HUES48 (cell line): Measurements from ENCODE around the gene STXBP4.

Experiments
- H3K27ac ChIP-seq: one replicate; pipeline ENCODE4 v1.7.0; 2013; ENCODE audit warnings: low read depth, low read length, inconsistent platforms
- H3K27me3 ChIP-seq: 2 replicates; pipeline ENCODE4 v1.6.1; 2013; ENCODE audit warnings: mild to moderate bottlenecking, low read length; ENCODE audit not compliant: control insufficient read depth, insufficient read depth
- H3K36me3 ChIP-seq: 2 replicates; pipeline ENCODE4 v1.6.1; 2013; ENCODE audit warnings: low read length; ENCODE audit not compliant: control insufficient read depth, insufficient read depth
- H3K4me1 ChIP-seq: 2 replicates; pipeline ENCODE4 v1.6.1; 2013; ENCODE audit warnings: mild to moderate bottlenecking, low read length; ENCODE audit not compliant: control insufficient read depth, insufficient read depth
- H3K4me3 ChIP-seq: 2 replicates; pipeline ENCODE4 v1.5.1; 2013; ENCODE audit warnings: mild to moderate bottlenecking, low read depth, low read length
- H3K9ac ChIP-seq: 2 replicates; pipeline ENCODE4 v1.6.1; 2013; ENCODE audit warnings: mild to moderate bottlenecking, low read depth, low read length, moderate library complexity
- H3K9me3 ChIP-seq: 2 replicates; pipeline ENCODE4 v1.6.1; 2013; ENCODE audit warnings: low read length; ENCODE audit not compliant: control insufficient read depth, insufficient read depth

STXBP4 gene

GRCh38 chr17:54944796-54945195 lies 23.8 kb upstream of the STXBP4 start:
- H3K4me3 ChIP-seq = no peak overlapping the region
- H3K9me3 ChIP-seq = no peaks in the 10 kb centered on the region
- peaks cover 78% of the 10 kb centered on the region for H3K36me3 ChIP-seq
- no peak overlapping the region for H3K27ac ChIP-seq
- H3K9ac ChIP-seq = no peak overlapping the region
- H3K4me1 ChIP-seq = no peaks in the 10 kb centered on the region
- H3K27me3 ChIP-seq = no peaks in the 10 kb centered on the region

GRCh38 chr17:54945231-54945630 lies 23.3 kb upstream of the STXBP4 start:
- Histone ChIP-seq H3K9me3 (no peaks in the 10 kb centered on the region), H3K36me3 (peaks cover 78% of the 10 kb centered on the region), H3K4me3 (no peak overlapping the region), H3K27me3 (no peaks in the 10 kb centered on the region), H3K27ac (no peak overlapping the region), H3K9ac (no peak overlapping the region), H3K4me1 (no peaks in the 10 kb centered on the region)

- H3K27me3 ChIP-seq = no peaks in the 10 kb centered on the region
- no peaks in the 10 kb centered on the region for H3K9me3 ChIP-seq
- no peak overlapping the region for H3K4me3 ChIP-seq
- H3K36me3 ChIP-seq = peaks cover 78% of the 10 kb centered on the region
- H3K9ac ChIP-seq = no peak overlapping the region
- no peak overlapping the region for H3K27ac ChIP-seq
- H3K4me1 ChIP-seq = no peaks in the 10 kb centered on the region
Measured at GRCh38 chr17:54945671-54946070, 22.9 kb upstream of the STXBP4 start.

GRCh38 chr17:54947396-54947795 lies 21.2 kb upstream of the STXBP4 start:
- H3K9me3 ChIP-seq = no peaks in the 10 kb centered on the region
- H3K36me3 ChIP-seq = peaks cover 80% of the 10 kb centered on the region
- no peak overlapping the region for H3K27ac ChIP-seq

GRCh38 chr17:54948380-54948779 lies 20.2 kb upstream of the STXBP4 start:
- H3K9ac ChIP-seq = no peak overlapping the region
- H3K9me3 ChIP-seq = no peaks in the 10 kb centered on the region
- H3K27ac ChIP-seq = no peak overlapping the region
- H3K27me3 ChIP-seq = no peaks in the 10 kb centered on the region
- no peaks in the 10 kb centered on the region for H3K4me1 ChIP-seq
- H3K4me3 ChIP-seq = no peak overlapping the region
- H3K36me3 ChIP-seq = peaks cover 80% of the 10 kb centered on the region

More at GRCh38 chr17:54947396-54947795, 21.2 kb upstream of the STXBP4 start:
- no peaks in the 10 kb centered on the region for H3K4me1 ChIP-seq
- H3K4me3 ChIP-seq = no peak overlapping the region
- no peaks in the 10 kb centered on the region for H3K27me3 ChIP-seq
- H3K9ac ChIP-seq = no peak overlapping the region

- Histone ChIP-seq H3K4me3 (no peak overlapping the region), H3K4me1 (no peaks in the 10 kb centered on the region), H3K27me3 (no peaks in the 10 kb centered on the region), H3K9ac (no peak overlapping the region), H3K27ac (no peak overlapping the region), H3K9me3 (no peaks in the 10 kb centered on the region), H3K36me3 (peaks cover 94% of the 10 kb centered on the region)
Measured at GRCh38 chr17:54950116-54950515, 18.4 kb upstream of the STXBP4 start.

- Histone ChIP-seq H3K4me1 (no peaks in the 10 kb centered on the region), H3K36me3 (peaks cover 90% of the 10 kb centered on the region), H3K9me3 (no peaks in the 10 kb centered on the region), H3K27me3 (no peaks in the 10 kb centered on the region), H3K9ac (no peak overlapping the region), H3K27ac (no peak overlapping the region), H3K4me3 (no peak overlapping the region)
Measured at GRCh38 chr17:54951286-54951685, 17.3 kb upstream of the STXBP4 start.

- Histone ChIP-seq H3K27me3 (no peaks in the 10 kb centered on the region), H3K27ac (peak overlapping the region; percentile 73), H3K9ac (no peak overlapping the region), H3K36me3 (peaks cover 80% of the 10 kb centered on the region), H3K9me3 (no peaks in the 10 kb centered on the region), H3K4me1 (peaks cover 11% of the 10 kb centered on the region), H3K4me3 (no peak overlapping the region)
Measured at GRCh38 chr17:54956791-54957190, 11.8 kb upstream of the STXBP4 start.

- H3K9ac ChIP-seq = peak overlapping the region; percentile 92
- peaks cover 5% of the 10 kb centered on the region; the same call in 1 of the 2 replicates for H3K4me1 ChIP-seq
- no peaks in the 10 kb centered on the region for H3K9me3 ChIP-seq
- peak overlapping the region; percentile 90 for H3K4me3 ChIP-seq
- peak overlapping the region; percentile 89 for H3K27ac ChIP-seq
- no peaks in the 10 kb centered on the region for H3K27me3 ChIP-seq
- H3K36me3 ChIP-seq = peaks cover 28% of the 10 kb centered on the region
Measured at GRCh38 chr17:54967621-54968261, 824 bp upstream of the STXBP4 start.

- Histone ChIP-seq H3K27me3 (no peaks in the 10 kb centered on the region), H3K36me3 (peaks cover 16% of the 10 kb centered on the region), H3K9me3 (no peaks in the 10 kb centered on the region), H3K4me3 (peak overlapping the region; percentile 90), H3K4me1 (peaks cover 5% of the 10 kb centered on the region; the same call in 1 of the 2 replicates), H3K9ac (peak overlapping the region; percentile 92), H3K27ac (peak overlapping the region; percentile 89)
Measured at GRCh38 chr17:54968988-54969332, 395 bp downstream of the STXBP4 start.

GRCh38 chr17:54969658-54970572 lies 1.4 kb downstream of the STXBP4 start:
- Histone ChIP-seq H3K9ac (no peak overlapping the region; the same call in 1 of the 2 replicates), H3K27ac (no peak overlapping the region), H3K27me3 (no peaks in the 10 kb centered on the region), H3K4me3 (peak overlapping the region; percentile 90), H3K36me3 (peaks cover 7% of the 10 kb centered on the region), H3K9me3 (no peaks in the 10 kb centered on the region), H3K4me1 (peaks cover 5% of the 10 kb centered on the region; the same call in 1 of the 2 replicates)
